ENCODE data around the gene CYFIP2.
"Not testable (repeated sequence)": the region's sequence is repeated elsewhere in the genome, so short reads cannot be mapped to it uniquely, and the experiment has no call there.

Gene CYFIP2

GRCh38 chr5:157265714-157266285 is at the start of gene CYFIP2:
CYFIP2 (plus strand) TSS chr5:157266123; CDS start chr5:157285362, 19,239 bp downstream.
- peak; percentile 78 to 83 for DNase-seq

GRCh38 chr5:157216391-157217142 is 49.4 kb upstream of the CYFIP2 start:
- no peak for DNase-seq

GRCh38 chr5:157217289-157218024 is 48.5 kb upstream of the CYFIP2 start:
- peak; percentile 79 to 84 for DNase-seq

GRCh38 chr5:157219491-157220271 is 46.2 kb upstream of the CYFIP2 start:
- DNase-seq, result no peak

- no peak for DNase-seq
These were observed 44.0 kb upstream of the CYFIP2 start for GRCh38 chr5:157221959-157222358.

GRCh38 chr5:157222506-157223230 is 43.3 kb upstream of the CYFIP2 start:
- peak; percentile 79 to 86 for DNase-seq

GRCh38 chr5:157225469-157226422 is 40.2 kb upstream of the CYFIP2 start:
- DNase-seq, result no peak

GRCh38 chr5:157230610-157231009 is 35.3 kb upstream of the CYFIP2 start:
- DNase-seq, result no peak

GRCh38 chr5:157232706-157233105 is 33.2 kb upstream of the CYFIP2 start:
- no peak for DNase-seq

GRCh38 chr5:157233515-157233914 is 32.4 kb upstream of the CYFIP2 start:
- no peak for DNase-seq

- no peak for DNase-seq
These were observed 29.5 kb upstream of the CYFIP2 start for GRCh38 chr5:157236423-157236822.

GRCh38 chr5:157241483-157241882 is 24.4 kb upstream of the CYFIP2 start:
- DNase-seq, result no peak

GRCh38 chr5:157244704-157245103 is 21.2 kb upstream of the CYFIP2 start:
- not testable (repeated sequence) for DNase-seq

GRCh38 chr5:157245476-157245875 is 20.4 kb upstream of the CYFIP2 start:
- no peak for DNase-seq

- no peak for DNase-seq
These were observed 20.0 kb upstream of the CYFIP2 start for GRCh38 chr5:157245886-157246285.

- DNase-seq, result no peak
These were observed 18.7 kb upstream of the CYFIP2 start for GRCh38 chr5:157247267-157247666.

- peak in 1 of 2 donors; percentile 43 for DNase-seq
These were observed 17.0 kb upstream of the CYFIP2 start for GRCh38 chr5:157248821-157249470.

- DNase-seq, result peak; percentile 57 to 61
These were observed 13.0 kb upstream of the CYFIP2 start for GRCh38 chr5:157252711-157253465.

GRCh38 chr5:157253547-157253946 is 12.4 kb upstream of the CYFIP2 start:
- DNase-seq, result no peak

- no peak for DNase-seq
These were observed 7.5 kb upstream of the CYFIP2 start for GRCh38 chr5:157258450-157258849.
